ENCODE data around the gene ENTPD1.
A peak's percentile ranks its signal among the peaks of the same experiment; 100 is the strongest.
"Not testable (repeated sequence)": the region's sequence is repeated elsewhere in the genome, so short reads cannot be mapped to it uniquely, and the experiment has no call there.

The ENTPD1 gene

GRCh38 chr10:95873139-95873538, 117.2 kb downstream of the ENTPD1 start:
- no peak for DNase-seq

GRCh38 chr10:95873651-95874050, 117.7 kb downstream of the ENTPD1 start:
- DNase-seq, result no peak

GRCh38 chr10:95874783-95875182, 118.8 kb downstream of the ENTPD1 start:
- DNase-seq, result not testable (repeated sequence)

DNA sequence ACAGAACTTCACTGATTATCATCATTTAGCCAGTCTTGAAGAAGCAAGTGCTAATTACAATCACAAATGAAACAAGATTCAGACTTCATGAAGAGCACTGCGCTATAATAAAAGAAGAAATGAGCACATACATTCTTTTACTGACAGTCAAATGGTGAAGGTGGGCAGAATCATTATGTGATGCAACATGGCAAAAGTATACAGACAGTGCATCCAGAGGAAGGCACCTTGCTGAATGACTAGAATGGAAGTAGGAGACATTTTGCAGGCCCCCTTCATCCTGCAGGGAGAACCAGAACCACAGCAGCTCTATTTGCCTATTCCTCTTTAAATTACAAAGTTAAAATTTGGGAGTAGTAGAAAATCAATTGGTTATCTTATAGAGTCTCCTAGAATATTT, 120.8 kb downstream of the ENTPD1 start:
- DNase-seq, result no peak

- no peak for DNase-seq
Measured at GRCh38 chr10:95877881-95878280, 121.9 kb downstream of the ENTPD1 start.

GRCh38 chr10:95880704-95881103, 124.7 kb downstream of the ENTPD1 start:
- DNase-seq, result no peak

DNA sequence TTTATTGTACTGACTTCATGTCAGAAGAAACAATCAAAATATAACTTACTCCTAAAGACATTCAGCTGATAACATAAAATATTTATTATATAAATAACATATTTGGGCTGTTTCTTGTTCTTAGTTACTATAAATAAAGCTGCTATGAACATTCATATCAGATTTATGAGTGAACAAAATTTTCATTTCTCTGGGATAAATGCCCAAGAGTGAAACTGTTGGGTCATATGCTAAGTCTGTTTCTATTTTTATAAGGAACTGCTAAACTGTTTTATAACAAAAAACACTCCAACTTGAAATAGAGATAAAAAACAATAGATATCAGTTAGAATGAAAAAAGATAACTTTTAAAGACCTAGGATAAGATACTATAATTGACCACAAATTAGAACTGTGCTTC, 125.4 kb downstream of the ENTPD1 start:
- no peak for DNase-seq

GRCh38 chr10:95889830-95890229, 133.9 kb downstream of the ENTPD1 start:
- DNase-seq, result no peak

GRCh38 chr10:95896071-95896850, 140.3 kb downstream of the ENTPD1 start:
- DNase-seq, result peak; percentile 69 to 79

GRCh38 chr10:95905897-95906580, 150.1 kb downstream of the ENTPD1 start:
- DNase-seq, result not testable (repeated sequence)

DNA sequence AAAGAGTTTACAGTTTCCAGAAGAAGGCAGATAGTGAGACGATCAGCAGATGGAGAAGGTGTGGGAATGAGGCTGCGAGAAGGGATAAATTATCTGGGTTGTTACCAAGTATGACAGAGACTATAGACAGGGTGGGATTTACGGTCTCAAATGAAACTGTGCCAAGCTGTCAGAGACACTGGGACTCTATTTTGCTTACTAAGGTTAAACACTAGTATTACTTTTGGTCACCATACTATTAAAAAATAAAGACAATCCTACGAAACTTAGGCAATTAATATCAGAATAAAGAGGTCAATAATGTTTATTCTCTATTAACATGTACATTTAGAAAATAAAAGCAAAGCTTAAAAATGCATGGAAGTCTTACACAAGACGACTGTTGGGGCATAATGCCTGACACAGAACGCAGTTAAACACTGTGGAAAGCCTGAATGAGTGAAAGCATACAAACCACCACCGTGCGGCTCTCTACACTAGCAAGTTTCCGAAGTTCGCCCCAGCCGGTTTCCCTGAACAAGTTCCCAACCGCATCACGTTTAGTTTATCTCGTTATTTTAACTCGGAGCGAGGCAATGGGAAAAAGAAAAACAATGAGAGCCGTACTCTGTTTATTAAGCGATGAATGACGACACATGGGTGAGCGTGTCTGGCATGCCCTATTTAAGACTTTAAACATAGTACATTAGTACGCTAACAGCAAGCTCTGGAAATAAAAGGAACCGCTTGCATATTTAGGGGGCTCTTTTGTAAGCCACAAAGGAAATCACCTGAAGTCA, 150.9 kb downstream of the ENTPD1 start:
- DNase-seq, result peak; percentile 85 to 93

- DNase-seq, result peak; percentile 89 to 94
Measured at GRCh38 chr10:95907456-95908253, 151.7 kb downstream of the ENTPD1 start, which contains the start of gene CC2D2B. TSS of gene CC2D2B (plus strand) at chr10:95907975. CDS start at chr10:95911324, 3,349 bp downstream.

GRCh38 chr10:95908450-95908849, 152.5 kb downstream of the ENTPD1 start:
- DNase-seq, result no peak

- DNase-seq, result no peak
Measured at GRCh38 chr10:95909561-95909960, 153.6 kb downstream of the ENTPD1 start.

DNA sequence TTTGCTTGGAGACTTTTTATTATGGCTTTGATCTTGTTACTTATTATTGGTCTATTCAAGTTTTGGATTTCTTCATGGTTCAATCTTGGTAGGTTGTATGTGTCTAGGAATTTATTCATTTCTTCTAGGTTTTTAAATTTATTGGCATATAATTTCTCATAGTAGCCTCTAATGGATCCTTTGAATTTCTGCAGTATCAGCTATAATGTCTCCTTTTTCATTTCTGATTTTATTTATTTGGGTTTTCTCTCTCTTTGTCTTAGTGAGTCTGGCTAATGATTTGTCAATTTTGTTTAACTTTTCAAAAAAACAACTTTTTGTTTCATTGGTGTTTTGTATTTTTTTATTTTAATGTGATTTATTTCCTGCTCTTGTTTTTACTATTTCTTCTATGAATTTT, 160.1 kb downstream of the ENTPD1 start:
- DNase-seq, result not testable (repeated sequence)

Measured in Kasumi-1 (cell line).